GM08714 (cell line): ENCODE data around the gene GPR68.
"Not testable (repeated sequence)": the region's sequence is repeated elsewhere in the genome, so short reads cannot be mapped to it uniquely, and the experiment has no call there.

Source experiments
- H3K4me3 ChIP-seq: fragments of 200-500 bp; sonication (Bioruptor generic); 2 replicates; pipeline ENCODE4 v1.5.1; 2014; ENCODE audit warnings: mild to moderate bottlenecking, low read length, inconsistent platforms
- ZNF274 ChIP-seq: IDR thresholded peaks from 2 replicates; pipeline ENCODE4 v1.6.1; 2012; ENCODE audit warnings: mild to moderate bottlenecking, low read depth, low read length

GPR68 gene

GRCh38 chr14:91187271-91187670, 57.2 kb downstream of the GPR68 start:
- no peak for TF ChIP-seq ZNF274

DNA sequence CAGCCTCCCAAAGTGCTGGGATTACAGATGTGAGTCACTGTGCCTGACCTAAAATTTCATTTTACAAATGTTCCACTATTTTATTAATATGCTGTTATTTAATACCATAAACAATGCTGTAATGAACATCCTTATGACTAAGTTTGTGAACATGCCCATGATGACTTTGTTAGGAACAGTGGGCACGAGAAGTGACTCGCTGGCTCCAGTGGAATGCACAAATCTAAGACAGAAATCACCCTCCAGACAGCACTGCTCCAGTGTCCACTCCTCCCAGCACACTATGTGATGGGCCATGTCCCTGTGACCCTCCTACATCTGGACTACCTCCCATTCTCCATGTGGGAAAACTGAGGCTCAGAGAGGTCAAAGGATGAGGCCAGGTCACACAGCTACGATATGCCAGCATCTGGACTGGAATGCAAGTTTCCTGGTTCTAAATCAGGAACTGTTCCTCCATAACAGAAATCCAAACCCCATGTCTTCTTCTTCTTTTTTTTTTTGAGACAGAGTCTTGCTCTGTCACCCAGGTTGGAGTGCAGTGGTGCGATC, 57.9 kb downstream of the GPR68 start:
- H3K4me3 ChIP-seq = no peak overlapping the region

More at GRCh38 chr14:91187271-91187670, 57.2 kb downstream of the GPR68 start:
- H3K4me3 ChIP-seq = no peak overlapping the region

DNA sequence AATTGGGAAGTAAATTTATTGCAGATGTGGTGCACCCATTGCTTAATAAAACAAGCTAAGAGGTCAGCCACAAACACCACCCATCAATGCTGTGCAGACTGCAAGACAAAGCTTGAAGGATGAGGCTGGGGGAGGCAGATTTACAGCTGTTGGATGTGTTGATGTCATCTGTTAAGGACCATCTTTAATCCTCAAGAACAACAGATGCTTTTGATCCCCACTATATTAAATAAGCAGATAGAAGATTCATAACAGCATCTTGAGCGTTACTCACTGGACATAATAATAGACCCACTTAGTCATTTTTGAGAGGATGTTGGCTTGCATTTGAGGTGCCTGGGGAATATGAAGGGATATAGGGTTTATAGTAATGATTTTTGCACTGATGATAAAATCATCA, 58.8 kb downstream of the GPR68 start:
- TF ChIP-seq ZNF274 = no peak
- H3K4me3 ChIP-seq = no peak overlapping the region

More for the DNA sequence above, 57.9 kb downstream of the GPR68 start:
- no peak for TF ChIP-seq ZNF274

DNA sequence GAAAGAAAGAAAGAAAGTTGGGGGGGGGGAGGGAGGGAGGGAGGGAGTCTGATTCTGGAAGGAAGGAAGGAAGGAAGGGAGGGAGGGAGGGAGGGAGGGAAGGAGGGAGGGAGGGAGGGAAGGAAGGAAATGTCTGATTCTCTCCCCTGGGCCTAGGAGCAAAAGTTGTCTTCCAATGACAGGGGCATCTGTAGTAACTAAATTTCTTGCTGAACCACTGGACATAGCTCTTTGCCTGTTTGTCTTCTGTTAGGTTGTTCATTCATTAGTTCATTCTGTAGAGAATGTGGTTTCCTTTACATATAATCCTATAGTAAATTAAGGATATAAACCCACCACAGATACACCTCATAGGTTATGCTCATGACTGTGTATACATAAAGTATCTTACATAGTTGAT, 59.9 kb downstream of the GPR68 start:
- TF ChIP-seq ZNF274 = no peak
- H3K4me3 ChIP-seq = no peak overlapping the region

DNA sequence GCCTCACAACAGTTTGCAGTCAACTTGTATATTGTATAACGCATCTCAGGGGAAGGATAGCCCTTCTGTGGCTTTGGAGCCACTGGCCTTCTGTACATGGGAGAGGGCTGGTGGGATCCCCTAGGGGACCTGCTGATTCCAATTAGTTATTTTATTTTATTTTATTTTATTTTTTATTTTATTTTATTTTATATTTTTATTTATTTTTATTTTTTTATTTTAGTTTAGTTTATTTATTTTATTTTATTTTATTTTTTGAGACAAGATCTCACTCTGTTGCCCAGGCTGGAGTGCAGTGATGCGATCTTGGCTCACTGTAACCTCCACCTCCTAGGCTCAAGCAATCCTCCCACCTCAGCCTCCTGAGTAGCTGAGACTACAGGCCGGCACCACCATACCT, 61.8 kb downstream of the GPR68 start:
- not testable (repeated sequence) for H3K4me3 ChIP-seq
